Muscle of arm (tissue), 12 donors: ENCODE results near the gene TNIK. TPM values are rescaled to one million over a fixed set of nuclear protein-coding genes. Genes with fewer than 3 reads are reported as not detected.
A peak's percentile ranks its signal among the peaks of the same experiment; 100 is the strongest.

Experiments
- DNase-seq: peaks from one replicate; pipeline ENCODE4 v3.0.0-alpha.2; 2013
- polyA plus RNA-seq, 12 donors: library from polyadenylated mRNA; unstranded; fragments of 120-200 nt; gene quantifications; one replicate each; pipeline ENCODE4 v1.2.1, GENCODE V29; 2013; ENCODE audit not compliant: insufficient read length in 12 of 12

TNIK gene
- polyA plus RNA-seq, 12 donors = 24.3 to 57.4 (median 42.7) TPM; not detected in 1

GRCh38 chr3:171168551-171168950 is 291.7 kb downstream of the TNIK start:
- DNase-seq = no peak

- DNase-seq = no peak
Observed at GRCh38 chr3:171168086-171168485, 292.1 kb downstream of the TNIK start.

- no peak for DNase-seq
Observed at GRCh38 chr3:171165983-171166382, 294.2 kb downstream of the TNIK start.

DNA sequence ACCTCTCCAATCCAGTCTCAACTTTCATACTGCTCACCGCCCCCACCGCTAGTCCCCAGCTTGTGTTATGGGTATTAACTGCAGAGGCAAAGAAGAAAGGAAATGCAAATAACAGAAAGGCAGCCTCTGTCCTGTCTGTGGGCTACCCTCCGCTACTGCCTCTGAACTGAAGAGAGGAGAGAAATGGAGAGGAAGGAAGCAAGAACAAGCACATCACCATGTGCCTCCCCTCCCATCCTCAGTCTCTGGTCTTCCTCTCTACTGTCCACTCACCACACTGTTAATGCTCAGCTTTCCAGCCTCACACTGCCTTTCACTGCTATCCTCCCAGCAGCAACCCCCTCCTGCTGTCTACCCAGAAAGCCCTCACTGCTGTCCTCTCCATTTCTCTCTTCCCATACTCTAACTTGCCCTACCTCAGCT is 294.7 kb downstream of the TNIK start:
- DNase-seq = no peak

DNA sequence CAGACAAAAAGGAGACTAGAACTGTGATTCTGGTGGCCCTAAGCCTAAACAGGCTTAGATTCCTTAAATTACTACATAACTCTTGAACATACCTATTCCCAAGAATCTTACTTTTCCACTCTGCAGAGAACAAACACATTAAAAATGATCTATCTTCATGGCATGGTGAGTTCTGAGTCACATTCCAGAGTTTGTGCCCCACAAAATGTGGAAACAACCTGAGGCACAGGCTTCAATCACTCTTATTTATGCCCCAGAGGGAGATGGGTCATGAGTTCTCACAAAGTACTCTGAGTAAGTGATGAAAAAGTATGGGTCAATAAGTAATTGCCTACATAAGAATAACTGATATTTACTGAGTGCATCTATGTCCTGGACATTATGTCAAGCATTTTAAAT is 296.1 kb downstream of the TNIK start:
- DNase-seq = no peak

DNA sequence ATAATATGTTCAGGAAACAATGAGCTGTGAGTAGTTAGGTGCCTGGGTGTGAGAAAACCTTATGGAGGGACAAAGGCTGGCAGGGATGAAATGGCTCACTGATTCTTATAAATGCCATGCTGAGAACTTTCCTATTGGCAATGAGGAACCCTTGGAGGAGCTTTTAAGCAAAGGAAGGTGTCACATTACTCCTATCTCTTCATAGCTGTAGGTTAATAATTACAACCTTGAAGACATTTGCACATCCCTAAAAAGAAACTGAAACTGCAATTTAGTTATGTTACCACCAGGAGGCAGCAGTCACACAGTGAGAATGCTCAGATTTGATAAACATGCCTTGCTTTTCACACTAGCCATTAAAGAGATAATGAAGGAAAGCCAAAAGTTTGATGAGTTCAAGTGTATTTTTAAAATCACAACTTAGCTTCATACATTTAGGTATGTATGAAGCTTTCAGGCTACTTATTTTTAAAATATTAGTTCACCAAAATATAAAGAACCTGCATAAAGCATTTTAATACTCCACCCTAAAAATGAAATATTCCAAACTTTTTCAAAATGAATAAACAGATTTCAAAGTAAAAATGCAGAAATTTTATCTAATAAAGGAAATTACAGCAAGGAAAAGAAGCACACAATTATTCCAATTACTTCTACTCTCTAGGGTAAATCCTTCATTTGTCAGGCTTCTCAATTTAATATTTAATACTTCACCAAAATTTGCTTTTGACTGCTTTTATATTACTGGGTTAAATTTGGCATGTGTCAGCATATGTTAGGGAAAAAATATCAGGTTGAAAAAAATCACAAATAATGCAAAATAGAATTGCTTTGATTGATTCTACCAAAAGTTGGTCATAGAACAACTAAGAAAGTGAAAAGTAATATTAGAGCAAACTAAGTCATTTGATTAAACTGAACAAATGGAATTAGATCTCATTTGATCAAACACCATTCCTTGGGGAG is 296.8 kb downstream of the TNIK start:
- no peak for DNase-seq

GRCh38 chr3:171160325-171160724 is 299.9 kb downstream of the TNIK start:
- DNase-seq = no peak

GRCh38 chr3:171159822-171160157 is 300.4 kb downstream of the TNIK start:
- DNase-seq = no peak

- no peak for DNase-seq
Observed at GRCh38 chr3:171159024-171159821, 301.0 kb downstream of the TNIK start.

GRCh38 chr3:171157980-171158379 is 302.2 kb downstream of the TNIK start:
- DNase-seq = no peak

DNA sequence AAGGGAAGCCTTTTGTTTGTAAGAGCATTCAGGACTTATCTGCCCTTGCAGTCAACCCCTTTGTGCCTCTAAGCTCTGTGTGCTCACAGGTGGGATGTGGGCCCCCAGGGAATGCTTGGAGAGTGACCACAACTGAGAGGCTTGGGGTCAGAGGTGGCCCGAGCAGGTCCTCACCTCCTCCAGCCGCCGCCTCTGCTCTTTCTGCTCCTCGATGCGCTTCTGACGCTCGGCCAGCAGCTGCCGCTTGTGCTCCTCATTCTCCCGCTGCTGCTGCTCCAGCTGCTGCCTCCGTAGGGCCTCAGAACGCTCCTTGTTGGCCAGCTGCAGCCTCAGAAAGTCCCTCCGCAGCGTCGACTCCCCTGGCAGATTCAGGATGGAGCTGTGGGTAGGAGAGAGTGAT is 302.9 kb downstream of the TNIK start:
- peak; percentile 41 for DNase-seq

- DNase-seq = no peak
Observed at GRCh38 chr3:171156401-171157010, 303.7 kb downstream of the TNIK start.

DNA sequence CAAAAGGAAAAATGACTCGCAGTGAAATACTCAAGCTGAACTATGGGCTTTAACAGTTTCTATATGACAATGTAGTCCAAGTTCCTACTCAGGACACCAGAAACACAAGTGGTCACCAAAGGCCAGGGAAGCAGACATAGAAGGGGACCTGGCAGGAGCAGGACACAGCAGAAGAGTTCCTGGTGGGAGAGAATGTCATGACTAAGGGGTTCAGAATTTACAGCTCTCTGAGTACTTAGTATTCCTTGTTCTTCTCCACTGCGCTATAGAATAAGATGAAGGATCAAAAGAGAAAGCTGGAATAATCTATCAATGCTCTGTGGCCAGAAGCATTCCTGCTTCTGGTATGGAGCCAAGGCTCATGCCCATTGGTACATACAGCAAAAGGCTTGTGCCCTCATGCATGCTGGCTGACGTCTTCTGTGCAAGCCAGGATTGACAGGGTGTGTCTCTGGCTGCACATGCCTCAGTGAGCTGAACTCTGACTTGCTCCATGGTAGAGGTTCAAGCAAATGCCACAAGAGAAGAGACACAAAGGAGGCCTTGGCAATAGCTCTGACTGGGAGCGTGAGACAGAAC is 305.0 kb downstream of the TNIK start:
- DNase-seq = no peak

DNA sequence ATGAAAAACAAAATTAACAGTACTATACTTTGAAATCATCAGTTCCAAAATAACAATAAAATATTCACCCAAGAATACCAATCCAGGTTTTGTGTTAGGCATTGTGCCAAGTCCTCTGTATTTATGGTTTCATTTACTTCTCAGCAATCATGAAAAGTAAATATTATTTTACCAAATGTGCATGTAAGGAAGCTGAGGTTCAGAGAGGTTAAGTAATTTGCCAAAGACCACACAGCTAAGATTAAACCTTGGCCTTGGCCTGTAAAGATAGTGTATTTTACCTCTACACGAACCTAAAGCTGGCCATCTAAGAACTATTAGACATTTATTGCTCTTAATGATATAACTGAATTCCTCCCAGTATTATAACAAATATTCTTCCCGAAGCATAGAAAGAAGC is 309.3 kb downstream of the TNIK start:
- DNase-seq = no peak

DNA sequence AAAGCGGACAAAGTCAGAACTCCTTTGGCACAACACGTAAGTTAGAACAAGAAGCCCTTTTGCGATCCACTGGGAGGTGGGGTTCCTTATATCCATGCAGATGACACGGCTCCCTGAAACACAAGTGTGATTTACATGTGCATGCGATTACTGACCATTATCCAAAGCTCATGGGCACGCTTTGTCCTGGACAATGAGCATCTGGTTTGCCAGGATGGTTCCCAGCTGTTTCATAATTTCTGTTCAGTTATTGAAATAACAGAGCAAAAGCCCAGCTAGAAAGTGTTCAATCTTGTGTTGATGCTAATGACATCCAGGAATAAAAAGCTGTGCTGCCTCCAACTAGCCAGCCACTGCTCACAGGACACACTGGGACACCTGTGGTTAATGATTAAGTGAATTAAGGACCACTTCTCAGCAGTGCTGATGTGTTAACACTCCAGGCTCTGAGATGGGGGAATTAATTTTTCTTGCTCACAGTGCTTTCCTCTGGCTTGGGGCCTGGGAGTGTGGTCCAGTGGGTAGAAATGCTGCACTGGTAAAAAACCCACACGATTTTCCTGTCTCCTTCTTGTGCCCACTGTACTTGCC is 310.6 kb downstream of the TNIK start:
- DNase-seq = no peak

GRCh38 chr3:171145798-171146197 is 314.4 kb downstream of the TNIK start:
- DNase-seq = no peak

DNA sequence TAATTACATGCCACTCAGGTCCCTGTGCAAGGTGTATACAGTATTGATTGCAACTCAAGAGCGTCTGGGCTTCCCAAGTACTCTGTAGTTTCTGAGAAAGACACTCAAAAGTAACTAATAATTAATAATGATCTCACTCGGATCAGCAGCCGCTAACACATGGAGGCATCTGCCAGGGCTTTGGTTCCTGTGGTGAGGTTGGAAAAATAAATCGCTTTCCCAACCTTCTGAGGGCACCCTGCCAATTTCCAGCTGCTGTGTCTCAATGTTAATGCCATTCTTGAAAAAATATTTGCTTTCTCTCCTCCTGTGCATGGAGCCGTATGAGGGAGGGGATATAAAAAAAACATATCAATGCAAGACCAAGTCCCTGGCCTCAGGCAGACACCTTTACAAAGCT is 317.2 kb downstream of the TNIK start:
- peak; percentile 5 for DNase-seq

- DNase-seq = no peak
Observed at GRCh38 chr3:171140246-171140645, 320.0 kb downstream of the TNIK start.

DNA sequence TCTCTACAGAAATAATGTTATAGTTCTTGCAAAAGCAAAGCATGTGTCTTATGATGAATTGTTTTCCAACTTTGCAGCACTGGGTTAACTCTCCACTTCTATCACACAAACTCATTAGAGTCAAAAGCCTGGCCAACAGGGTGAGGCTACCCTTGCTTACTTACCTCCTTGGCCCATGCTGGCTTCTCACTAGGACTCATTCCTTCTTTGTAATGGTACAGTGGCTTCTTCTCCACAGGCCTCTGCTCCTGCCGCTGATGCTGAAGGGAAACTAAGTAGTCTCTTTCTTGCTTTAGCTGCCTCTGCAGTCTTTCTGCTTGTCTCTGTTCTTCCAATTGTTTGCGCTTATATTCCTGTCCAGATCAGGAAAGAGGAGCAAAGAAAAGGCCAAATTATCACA is 322.2 kb downstream of the TNIK start:
- no peak for DNase-seq

DNA sequence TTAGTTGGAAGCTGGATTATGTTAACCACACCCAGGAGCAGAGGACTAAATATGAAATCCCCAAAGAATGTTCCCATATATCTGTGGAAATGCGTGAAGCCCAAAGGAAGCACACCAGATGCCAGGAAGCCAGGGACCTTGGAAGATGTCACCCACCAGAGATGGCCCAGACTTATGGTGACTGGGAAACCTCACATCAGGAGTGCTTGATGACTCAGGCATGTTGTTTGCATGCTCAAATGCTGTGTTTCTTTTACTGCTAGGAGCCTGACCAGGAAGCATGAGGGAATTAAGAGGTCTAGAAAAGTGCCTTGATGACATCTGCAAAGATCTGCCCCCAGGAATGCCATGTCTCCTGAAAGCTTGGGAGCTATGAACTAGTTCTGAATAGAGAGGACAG is 324.7 kb downstream of the TNIK start:
- DNase-seq = no peak

DNA sequence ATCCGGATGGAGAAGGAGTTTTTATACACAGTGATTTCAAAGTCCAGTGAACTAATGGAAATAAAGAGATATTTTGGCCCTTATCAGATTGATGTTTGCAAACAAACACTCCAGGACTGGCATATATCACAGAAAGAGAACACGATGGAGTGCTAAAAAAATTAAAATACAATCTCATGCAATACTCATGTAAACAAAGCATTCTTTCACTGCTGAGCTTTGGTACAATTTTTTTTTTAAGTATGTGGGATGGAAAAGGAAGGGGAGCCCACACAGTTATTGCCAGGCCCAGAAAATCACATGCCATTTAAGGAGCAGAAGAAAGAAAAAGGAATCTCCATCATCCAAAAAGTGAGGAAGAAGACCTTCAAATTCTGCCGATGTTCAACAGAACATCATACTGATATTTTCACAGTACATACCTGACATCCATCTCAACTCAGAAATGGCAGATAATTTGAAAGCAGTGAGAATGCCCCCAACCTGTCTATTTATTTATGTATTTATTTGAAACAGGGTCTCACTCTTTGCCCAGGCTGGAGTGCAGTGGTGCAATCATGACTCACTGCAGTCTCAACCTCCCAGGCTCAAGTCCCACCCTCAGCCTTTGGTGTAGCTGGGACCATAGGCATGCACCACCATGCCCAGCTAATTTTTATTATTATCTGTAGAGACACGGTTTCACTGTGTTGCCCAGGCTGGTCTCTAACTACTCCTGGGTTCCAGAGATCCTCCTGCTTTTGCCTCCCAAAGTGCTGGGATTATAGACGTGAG is 326.2 kb downstream of the TNIK start:
- no peak for DNase-seq
